B cell (primary cell): ENCODE results near the gene DACT1. TPM values are rescaled to one million over a fixed set of nuclear protein-coding genes. Genes with fewer than 3 reads are reported as not detected.

Experiments used
- ATAC-seq: fragments of 200-7000 bp; cut with Tn5 transposase; one replicate; pipeline ENCODE4 v1.10.0; 2021; ENCODE audit warnings: low read depth, mild to moderate bottlenecking, moderate number of reproducible peaks, moderate library complexity
- CTCF ChIA-PET: fragments of 350-600 bp; sonication (Branson Sonifier 250); formaldehyde crosslinking; loops from one replicate; lab custom pipeline; 2021; ENCODE audit warnings: antibody characterized with exemption, inconsistent platforms; lab: Charles Lee
- POLR2A ChIA-PET: fragments of 350-600 bp; sonication (Branson Sonifier 250); formaldehyde crosslinking; loops from one replicate; lab custom pipeline; 2021; ENCODE audit warnings: antibody characterized with exemption; lab: Charles Lee
- DNase-seq: peaks from one replicate; pipeline ENCODE4 v3.0.0; 2013
- H2AFZ ChIP-seq: 2 replicates; pipeline ENCODE4 v1.6.1; 2012; ENCODE audit warnings: mild to moderate bottlenecking, low read depth, low read length; ENCODE audit not compliant: insufficient read depth, poor library complexity, severe bottlenecking
- H3K27ac ChIP-seq, 2 donors: 1 replicate in 1 of 2; 2 replicates in 1 of 2; pipeline ENCODE4 v1.5.1; 2012 to 2013; ENCODE audit warnings: low read length in 2 of 2, mild to moderate bottlenecking in 2 of 2, moderate library complexity in 1 of 2
- H3K27me3 ChIP-seq, 4 experiments: fragments of 200-600 bp in 1 of 4; sonication (generic) in 1 of 4; replicated peaks in 1 of 4; 1 replicate in 2 of 4; 2 replicates in 2 of 4; pipeline versions ENCODE4 v1.6.1 to v1.7.0; 2013 to 2016; ENCODE audit warnings: low read length in 3 of 4, mild to moderate bottlenecking in 2 of 4, mixed read lengths in 1 of 4, moderate library complexity in 1 of 4; ENCODE audit not compliant: insufficient read depth in 4 of 4, control insufficient read depth in 3 of 4; ENCODE audit errors: control extremely low read depth in 1 of 4
- H3K36me3 ChIP-seq, 2 experiments: replicated peaks in 1 of 2; 1 replicate in 1 of 2; 2 replicates in 1 of 2; pipeline versions ENCODE4 v1.6.1 to v1.7.1; 2013; ENCODE audit warnings: low read length in 1 of 2; ENCODE audit not compliant: insufficient read depth in 2 of 2, control insufficient read depth in 1 of 2; ENCODE audit errors: control extremely low read depth in 1 of 2, extremely low read depth in 1 of 2
- H3K4me1 ChIP-seq, 2 donors: fragments of 200-600 bp in 1 of 2; sonication (generic) in 1 of 2; 1 replicate in 1 of 2; 2 replicates in 1 of 2; pipeline versions ENCODE4 v1.5.1 to v1.6.1; 2013 to 2017; ENCODE audit warnings: low read length in 2 of 2; ENCODE audit not compliant: control insufficient read depth in 2 of 2, insufficient read depth in 2 of 2
- H3K4me2 ChIP-seq: replicated peaks from 2 replicates; pipeline ENCODE3; 2012; ENCODE audit warnings: mild to moderate bottlenecking, low read depth, low read length; ENCODE audit not compliant: poor library complexity, severe bottlenecking
- H3K4me3 ChIP-seq, 5 experiments: fragments of 200-600 bp in 1 of 5; sonication (generic) in 1 of 5; 1 replicate in 3 of 5; 2 replicates in 2 of 5; pipeline versions ENCODE4 v1.5.1 to v1.7.0; 2011 to 2016; ENCODE audit warnings: low read length in 4 of 5, mild to moderate bottlenecking in 4 of 5, low read depth in 2 of 5, control low read depth in 1 of 5, moderate library complexity in 1 of 5; ENCODE audit not compliant: insufficient read depth in 1 of 5; ENCODE audit errors: control extremely low read depth in 1 of 5, extremely low read depth in 1 of 5
- H3K79me2 ChIP-seq: fragments of 200-600 bp; sonication (generic); one replicate; pipeline ENCODE4 v1.6.0; 2016; ENCODE audit warnings: low read length; ENCODE audit not compliant: control insufficient read depth, insufficient read depth
- H3K9ac ChIP-seq: fragments of 200-600 bp; sonication (generic); 2 replicates; pipeline ENCODE4 v1.6.1; 2017; ENCODE audit warnings: mild to moderate bottlenecking, low read length, moderate library complexity
- H3K9me3 ChIP-seq, 3 donors: one replicate each; pipeline versions ENCODE4 v1.6.1 to v1.7.1; 2013; ENCODE audit warnings: low read length in 2 of 3; ENCODE audit not compliant: control insufficient read depth in 2 of 3, insufficient read depth in 1 of 3; ENCODE audit errors: control extremely low read depth in 1 of 3
- H4K20me1 ChIP-seq: 2 replicates; pipeline ENCODE4 v1.6.0; 2012; ENCODE audit warnings: mild to moderate bottlenecking, low read length; ENCODE audit not compliant: insufficient read depth, control insufficient read depth, poor library complexity, severe bottlenecking
- H3K27ac Mint-ChIP-seq: one replicate; pipeline ENCODE4 v1.8.0; 2021; ENCODE audit warnings: mixed read lengths
- H3K27me3 Mint-ChIP-seq: one replicate; pipeline ENCODE4 v1.8.0; 2021; ENCODE audit warnings: mixed read lengths
- H3K4me1 Mint-ChIP-seq: one replicate; pipeline ENCODE4 v1.8.0; 2021; ENCODE audit warnings: mixed read lengths
- H3K4me3 Mint-ChIP-seq: one replicate; pipeline ENCODE4 v1.8.0; 2021; ENCODE audit warnings: mixed read lengths
- H3K9me3 Mint-ChIP-seq: one replicate; pipeline ENCODE4 v1.8.0; 2022; ENCODE audit warnings: mixed read lengths; ENCODE audit not compliant: insufficient read depth
- EZH2 ChIP-seq: IDR thresholded peaks from 2 replicates; pipeline ENCODE4 v1.6.1; 2012; ENCODE audit warnings: borderline replicate concordance, low read depth, mild to moderate bottlenecking, moderate library complexity, low read length; ENCODE audit not compliant: insufficient read depth, poor library complexity, severe bottlenecking
- WGBS: methylation state at CpG from one replicate; pipeline ENCODE4 v1.1.5; 2013; ENCODE audit warnings: missing lambda C conversion rate; ENCODE audit not compliant: insufficient coverage; 5-methylcytosine and 5-hydroxymethylcytosine counted together
- intact Hi-C: fragments of 100-400 bp; cut with micrococcal nuclease; formaldehyde crosslinking; loops from one replicate; pipeline ENCODE4 v1.10.0; 2022
- polyA plus RNA-seq: library from polyadenylated mRNA; depleted of rRNA; stranded (reverse); fragments of >200 nt; gene quantifications from 2 replicates; pipeline ENCODE4 v1.2.3, GENCODE V29; 2012
- total RNA-seq, 2 donors: library from RNA; stranded (reverse); fragments of 120-200 nt in 1 of 2; gene quantifications; 1 replicate in 1 of 2; 2 replicates in 1 of 2; pipeline versions ENCODE4 v1.2.3 to v1.2.4, GENCODE V29; 2013 to 2022
- TF ChIP-seq, protein P1 (sequence below): fragments of 200-600 bp; IDR thresholded peaks from one replicate; pipeline ENCODE4 v1.8.0; 2022; ENCODE audit warnings: antibody characterized with exemption, mild to moderate bottlenecking

DACT1 gene
- total and polyA plus RNA-seq, 2 donors (not counting 1 experiment from before 2014, with no cell fraction given) = 2.2 to 3.5 TPM

DNA sequence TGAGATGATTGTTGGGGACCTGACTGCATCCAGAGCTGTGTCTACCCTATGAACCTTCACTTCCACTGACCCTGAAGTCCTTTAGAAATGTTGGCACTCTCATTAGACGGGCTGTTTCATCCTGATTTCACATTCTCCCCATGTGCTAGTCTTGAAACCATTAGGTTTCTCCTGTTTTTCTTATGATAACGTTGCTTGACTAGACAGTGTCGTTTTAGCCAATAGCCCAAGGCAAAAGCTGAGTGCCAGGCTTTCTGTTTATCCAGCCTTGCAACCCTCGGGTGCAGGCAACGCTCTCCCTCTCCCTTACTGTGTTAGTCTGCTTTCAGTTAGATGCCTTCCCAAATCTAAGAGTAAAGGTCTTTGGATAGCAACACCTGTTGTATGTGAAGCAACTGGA is 30.1 kb downstream of the DACT1 start:
- no peaks in the 10 kb centered on the region for H3K4me1 ChIP-seq
- intact Hi-C loops = no loop called here
- H3K9ac ChIP-seq = no peak overlapping the region
- H4K20me1 ChIP-seq = no peaks in the 10 kb centered on the region
- H3K4me2 ChIP-seq = no peak overlapping the region
- H3K27me3 ChIP-seq = no peaks in the 10 kb centered on the region
- Mint-ChIP-seq H3K27me3 (peaks cover 4% of the 10 kb centered on the region), H3K4me1 (no peaks in the 10 kb centered on the region), H3K4me3 (no peak overlapping the region), H3K9me3 (no peaks in the 10 kb centered on the region), H3K27ac (no peak overlapping the region)
- CTCF ChIA-PET = no interaction called here
- no peak for DNase-seq
- POLR2A ChIA-PET = no interaction called here
- no peak overlapping the region for H3K27ac ChIP-seq
- TF ChIP-seq, protein P1, sequence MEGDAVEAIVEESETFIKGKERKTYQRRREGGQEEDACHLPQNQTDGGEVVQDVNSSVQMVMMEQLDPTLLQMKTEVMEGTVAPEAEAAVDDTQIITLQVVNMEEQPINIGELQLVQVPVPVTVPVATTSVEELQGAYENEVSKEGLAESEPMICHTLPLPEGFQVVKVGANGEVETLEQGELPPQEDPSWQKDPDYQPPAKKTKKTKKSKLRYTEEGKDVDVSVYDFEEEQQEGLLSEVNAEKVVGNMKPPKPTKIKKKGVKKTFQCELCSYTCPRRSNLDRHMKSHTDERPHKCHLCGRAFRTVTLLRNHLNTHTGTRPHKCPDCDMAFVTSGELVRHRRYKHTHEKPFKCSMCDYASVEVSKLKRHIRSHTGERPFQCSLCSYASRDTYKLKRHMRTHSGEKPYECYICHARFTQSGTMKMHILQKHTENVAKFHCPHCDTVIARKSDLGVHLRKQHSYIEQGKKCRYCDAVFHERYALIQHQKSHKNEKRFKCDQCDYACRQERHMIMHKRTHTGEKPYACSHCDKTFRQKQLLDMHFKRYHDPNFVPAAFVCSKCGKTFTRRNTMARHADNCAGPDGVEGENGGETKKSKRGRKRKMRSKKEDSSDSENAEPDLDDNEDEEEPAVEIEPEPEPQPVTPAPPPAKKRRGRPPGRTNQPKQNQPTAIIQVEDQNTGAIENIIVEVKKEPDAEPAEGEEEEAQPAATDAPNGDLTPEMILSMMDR = no peak
- TF ChIP-seq EZH2 = no peak
- H3K36me3 ChIP-seq = no peaks in the 10 kb centered on the region
- no peak for ATAC-seq
- 88% methylated on average over 4 of the region's 5 CpGs for WGBS
- H3K4me3 ChIP-seq = no peak overlapping the region
- H2AFZ ChIP-seq = no peak overlapping the region
- H3K9me3 ChIP-seq = no peaks in the 10 kb centered on the region
- no peaks in the 10 kb centered on the region for H3K79me2 ChIP-seq

DNA sequence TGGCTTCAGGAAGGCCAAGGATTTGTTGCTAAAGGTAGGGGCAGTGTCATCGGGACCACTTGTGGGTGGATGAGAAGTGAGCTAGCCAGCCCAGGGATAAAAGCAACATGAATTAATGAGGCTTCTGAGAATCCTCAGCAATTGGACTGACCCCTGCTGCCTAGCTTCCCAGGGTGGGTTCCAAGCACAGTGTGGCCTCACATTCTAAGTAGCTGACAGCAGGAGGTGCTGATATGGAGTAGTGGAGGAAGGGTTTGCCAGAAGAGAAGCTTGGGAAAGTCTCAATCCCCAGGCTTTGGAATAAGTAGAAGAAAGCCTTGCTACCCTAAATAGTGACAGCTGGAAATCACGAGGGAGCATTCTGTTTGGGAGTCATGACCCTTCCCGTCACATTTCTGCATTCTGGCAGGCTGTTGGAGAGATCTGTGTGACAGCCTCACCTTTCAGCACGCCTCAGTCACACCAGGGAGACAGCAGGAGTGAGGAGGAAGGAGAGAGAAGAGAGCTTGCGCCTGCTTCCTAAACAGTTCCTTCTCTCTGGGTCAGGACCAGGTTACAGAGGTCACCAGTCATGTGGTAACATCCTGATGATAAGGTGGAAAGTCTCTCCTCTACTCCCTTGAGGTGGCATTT is 31.2 kb downstream of the DACT1 start:
- no peak overlapping the region for H3K9ac ChIP-seq
- H3K79me2 ChIP-seq = no peaks in the 10 kb centered on the region
- no peaks in the 10 kb centered on the region for H3K4me1 ChIP-seq
- no peak for DNase-seq
- no peak for ATAC-seq
- CTCF ChIA-PET = interaction anchor here (1.2 kb wide), 1 partner anchor 17 kb away, joined by 3 read pairs; no protein-coding TSS in a partner anchor
- no peak overlapping the region for H3K27ac ChIP-seq
- Mint-ChIP-seq H3K9me3 (no peaks in the 10 kb centered on the region), H3K27me3 (peaks cover 6% of the 10 kb centered on the region), H3K4me1 (no peaks in the 10 kb centered on the region), H3K27ac (no peak overlapping the region), H3K4me3 (no peak overlapping the region)
- 83% methylated on average over 4 of the region's 5 CpGs for WGBS
- H3K9me3 ChIP-seq = no peaks in the 10 kb centered on the region
- H3K4me3 ChIP-seq = no peak overlapping the region
- H2AFZ ChIP-seq = no peak overlapping the region
- H4K20me1 ChIP-seq = no peaks in the 10 kb centered on the region
- POLR2A ChIA-PET = no interaction called here
- TF ChIP-seq EZH2 = no peak
- TF ChIP-seq, protein P1 = no peak
- H3K27me3 ChIP-seq = no peaks in the 10 kb centered on the region
- intact Hi-C loops = no loop called here
- no peak overlapping the region for H3K4me2 ChIP-seq
- no peaks in the 10 kb centered on the region for H3K36me3 ChIP-seq
